ENCODE data around the gene RNF115. TPM values are rescaled to one million over a fixed set of nuclear protein-coding genes. Genes with fewer than 3 reads are reported as not detected.

The RNF115 gene
- total RNA-seq, 1 experiment from 2014 or later = 9.5 TPM

DNA sequence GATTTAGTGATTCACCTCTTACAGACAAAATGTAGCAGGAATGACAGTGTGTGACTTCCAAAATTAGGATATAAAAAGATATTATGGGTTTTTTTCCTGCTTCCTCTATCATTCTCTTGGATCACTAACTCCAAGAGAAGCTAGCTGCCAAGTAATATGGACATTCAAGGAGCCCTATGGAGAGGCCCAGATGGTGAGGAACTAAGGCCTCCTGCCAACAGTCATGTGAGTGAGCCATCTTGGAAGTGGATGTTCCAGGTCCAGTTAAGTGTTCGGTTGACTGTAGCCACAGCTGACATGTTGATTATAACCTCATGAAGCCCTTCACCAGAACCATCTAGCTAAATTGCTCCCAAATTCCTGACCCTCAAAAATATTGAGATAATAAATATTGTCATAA lies 65.8 kb downstream of the RNF115 start (continued):
- TF ChIP-seq, protein P1, sequence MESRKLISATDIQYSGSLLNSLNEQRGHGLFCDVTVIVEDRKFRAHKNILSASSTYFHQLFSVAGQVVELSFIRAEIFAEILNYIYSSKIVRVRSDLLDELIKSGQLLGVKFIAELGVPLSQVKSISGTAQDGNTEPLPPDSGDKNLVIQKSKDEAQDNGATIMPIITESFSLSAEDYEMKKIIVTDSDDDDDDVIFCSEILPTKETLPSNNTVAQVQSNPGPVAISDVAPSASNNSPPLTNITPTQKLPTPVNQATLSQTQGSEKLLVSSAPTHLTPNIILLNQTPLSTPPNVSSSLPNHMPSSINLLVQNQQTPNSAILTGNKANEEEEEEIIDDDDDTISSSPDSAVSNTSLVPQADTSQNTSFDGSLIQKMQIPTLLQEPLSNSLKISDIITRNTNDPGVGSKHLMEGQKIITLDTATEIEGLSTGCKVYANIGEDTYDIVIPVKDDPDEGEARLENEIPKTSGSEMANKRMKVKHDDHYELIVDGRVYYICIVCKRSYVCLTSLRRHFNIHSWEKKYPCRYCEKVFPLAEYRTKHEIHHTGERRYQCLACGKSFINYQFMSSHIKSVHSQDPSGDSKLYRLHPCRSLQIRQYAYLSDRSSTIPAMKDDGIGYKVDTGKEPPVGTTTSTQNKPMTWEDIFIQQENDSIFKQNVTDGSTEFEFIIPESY (IDR thresholded peaks at IDR 0.05; ENCODE audit: extremely low read depth, insufficient replicate concordance, low read length) = no peak
- no peak for TF ChIP-seq FOSL1 (IDR thresholded peaks at IDR 0.05; ENCODE audit: low read depth)
- TF ChIP-seq ZFX (IDR thresholded peaks at IDR 0.05) = no peak
- TF ChIP-seq, protein P2, sequence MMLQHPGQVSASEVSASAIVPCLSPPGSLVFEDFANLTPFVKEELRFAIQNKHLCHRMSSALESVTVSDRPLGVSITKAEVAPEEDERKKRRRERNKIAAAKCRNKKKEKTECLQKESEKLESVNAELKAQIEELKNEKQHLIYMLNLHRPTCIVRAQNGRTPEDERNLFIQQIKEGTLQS (IDR thresholded peaks at IDR 0.05) = no peak
- TF ChIP-seq, protein P3, sequence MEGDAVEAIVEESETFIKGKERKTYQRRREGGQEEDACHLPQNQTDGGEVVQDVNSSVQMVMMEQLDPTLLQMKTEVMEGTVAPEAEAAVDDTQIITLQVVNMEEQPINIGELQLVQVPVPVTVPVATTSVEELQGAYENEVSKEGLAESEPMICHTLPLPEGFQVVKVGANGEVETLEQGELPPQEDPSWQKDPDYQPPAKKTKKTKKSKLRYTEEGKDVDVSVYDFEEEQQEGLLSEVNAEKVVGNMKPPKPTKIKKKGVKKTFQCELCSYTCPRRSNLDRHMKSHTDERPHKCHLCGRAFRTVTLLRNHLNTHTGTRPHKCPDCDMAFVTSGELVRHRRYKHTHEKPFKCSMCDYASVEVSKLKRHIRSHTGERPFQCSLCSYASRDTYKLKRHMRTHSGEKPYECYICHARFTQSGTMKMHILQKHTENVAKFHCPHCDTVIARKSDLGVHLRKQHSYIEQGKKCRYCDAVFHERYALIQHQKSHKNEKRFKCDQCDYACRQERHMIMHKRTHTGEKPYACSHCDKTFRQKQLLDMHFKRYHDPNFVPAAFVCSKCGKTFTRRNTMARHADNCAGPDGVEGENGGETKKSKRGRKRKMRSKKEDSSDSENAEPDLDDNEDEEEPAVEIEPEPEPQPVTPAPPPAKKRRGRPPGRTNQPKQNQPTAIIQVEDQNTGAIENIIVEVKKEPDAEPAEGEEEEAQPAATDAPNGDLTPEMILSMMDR (IDR thresholded peaks at IDR 0.05 in 2 of 3, conservative IDR thresholded peaks at IDR 0.05 in 1 of 3; ENCODE audit: borderline replicate concordance in 1 of 3, insufficient read depth in 1 of 3, low read depth in 2 of 3, low read length in 2 of 3) = no peak
- no peak for TF ChIP-seq CBX3 (IDR thresholded peaks at IDR 0.05; ENCODE audit: low read depth)

DNA sequence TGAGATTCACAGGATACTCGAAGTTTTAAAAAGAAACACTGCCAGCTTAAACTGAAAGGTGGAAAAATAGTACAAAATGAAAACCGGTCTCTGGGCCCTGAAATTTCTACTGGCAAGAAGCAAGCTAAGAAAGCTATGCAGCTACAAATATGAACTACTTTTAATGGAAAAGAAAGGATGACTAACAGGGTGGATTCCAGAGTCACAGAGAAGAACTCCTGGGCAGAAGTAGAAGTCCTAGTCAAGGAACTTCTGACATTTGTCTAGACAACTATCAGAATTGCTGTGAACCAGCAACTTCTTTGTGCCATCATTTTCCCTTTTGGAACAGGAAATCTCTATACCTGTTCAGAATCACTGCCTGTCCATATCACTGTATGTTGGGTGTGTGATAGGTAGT lies 66.5 kb downstream of the RNF115 start:
- Histone ChIP-seq H3K36me3 (ENCODE audit: control insufficient read depth in 1 of 2, insufficient read depth in 2 of 2, low read length in 2 of 2) (peaks cover 0 to 8% of the 10 kb centered on the region in 2 experiments; a peak in 1 of 4 replicates), H3K27me3 (ENCODE audit: insufficient read depth, low read length) (no peaks in the 10 kb centered on the region), H3K79me2 (ENCODE audit: insufficient read depth, low read length) (no peaks in the 10 kb centered on the region), H3K9ac (ENCODE audit: low read length) (no peak overlapping the region), H3K27ac (ENCODE audit: low read depth, low read length) (no peak overlapping the region), H3K4me1 (ENCODE audit: control insufficient read depth in 1 of 2, insufficient read depth in 2 of 2, low read length in 2 of 2) (no peaks in the 10 kb centered on the region), H3K9me2 (ENCODE audit: insufficient read depth) (no peaks in the 10 kb centered on the region), H3K4me2 (ENCODE audit: low read length) (no peak overlapping the region), H3K9me3 (ENCODE audit: control insufficient read depth in 1 of 2, insufficient read depth in 1 of 2, low read depth in 1 of 2, low read length in 2 of 2) (peaks cover 0 to 4% of the 10 kb centered on the region in 2 experiments; a peak in 1 of 4 replicates), H4K20me1 (ENCODE audit: insufficient read depth) (no peaks in the 10 kb centered on the region), H3K4me3 (replicated peaks in 1 of 2; ENCODE audit: low read depth in 1 of 2, low read length in 2 of 2) (no peak overlapping the region), H2AFZ (ENCODE audit: low read depth, low read length, poor library complexity, severe bottlenecking) (no peak overlapping the region)
- ChIA-PET RAD21 (ENCODE audit: low non-redundant PET in 1 of 2, low total read pairs in 2 of 2, uncharacterized antibody in 2 of 2, unreplicated experiment in 2 of 2) (no interaction called here), CTCF (no interaction called here), POLR2A (no interaction called here)
- TF ChIP-seq SRF (IDR thresholded peaks at IDR 0.05; ENCODE audit: low read depth) = no peak
- TF ChIP-seq JUND (IDR thresholded peaks at IDR 0.05) = no peak
- TF ChIP-seq ZNF274 (IDR thresholded peaks at IDR 0.05; ENCODE audit: low read depth, low read length) = no peak
- TF ChIP-seq, protein P4, sequence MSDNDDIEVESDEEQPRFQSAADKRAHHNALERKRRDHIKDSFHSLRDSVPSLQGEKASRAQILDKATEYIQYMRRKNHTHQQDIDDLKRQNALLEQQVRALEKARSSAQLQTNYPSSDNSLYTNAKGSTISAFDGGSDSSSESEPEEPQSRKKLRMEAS (IDR thresholded peaks at IDR 0.05) = no peak
- no peak for TF ChIP-seq POLR2A (IDR thresholded peaks at IDR 0.05; ENCODE audit: borderline replicate concordance, extremely low read depth, insufficient read depth, insufficient read length)
- TF ChIP-seq SIN3A (IDR thresholded peaks at IDR 0.05; ENCODE audit: low read depth) = no peak
- TF ChIP-seq TCF7L2 (IDR thresholded peaks at IDR 0.05; ENCODE audit: borderline replicate concordance, extremely low read depth, insufficient read depth, insufficient read length) = no peak
- TF ChIP-seq EZH2phosphoT487 (IDR thresholded peaks at IDR 0.05; ENCODE audit: borderline replicate concordance) = no peak
- no peak for TF ChIP-seq EZH2 (IDR thresholded peaks at IDR 0.05)
- no peak for TF ChIP-seq CEBPB (IDR thresholded peaks at IDR 0.05; ENCODE audit: low read depth)
- no peak for TF ChIP-seq RAD21 (IDR thresholded peaks at IDR 0.05; ENCODE audit: low read depth)
- no peak for TF ChIP-seq CBX3 (IDR thresholded peaks at IDR 0.05; ENCODE audit: low read depth)
- TF ChIP-seq, protein P2 (IDR thresholded peaks at IDR 0.05) = no peak
- TF ChIP-seq, protein P3 (IDR thresholded peaks at IDR 0.05 in 2 of 3, conservative IDR thresholded peaks at IDR 0.05 in 1 of 3; ENCODE audit: borderline replicate concordance in 1 of 3, insufficient read depth in 1 of 3, low read depth in 2 of 3, low read length in 2 of 3) = no peak
- TF ChIP-seq EGR1 (IDR thresholded peaks at IDR 0.05; ENCODE audit: low read depth) = no peak
- TF ChIP-seq ZFX (IDR thresholded peaks at IDR 0.05) = no peak
- TF ChIP-seq FOSL1 (IDR thresholded peaks at IDR 0.05; ENCODE audit: low read depth) = no peak
- no peak for TF ChIP-seq YY1 (IDR thresholded peaks at IDR 0.05; ENCODE audit: extremely low read depth, insufficient replicate concordance, low read depth, low read length)
- intact Hi-C loops (cut with micrococcal nuclease) = no loop called here
- BruUV-seq (replicated peaks) = no TSS peak
- ATAC-seq (no peak), DNase-seq (ENCODE audit: low read depth, low spot score) (no peak)

All from HCT116 (cell line).